AG09309 (cell line): ENCODE data around the gene NT5C1A.

Source experiments
- DNase-seq: peaks from one replicate; pipeline ENCODE4 v3.0.0-alpha.2; 2010; ENCODE audit warnings: low read depth
- H3K4me3 ChIP-seq: 2 replicates; pipeline ENCODE4 v1.5.1; 2011; ENCODE audit warnings: mild to moderate bottlenecking, low read depth, low read length, moderate library complexity; ENCODE audit not compliant: control insufficient read depth
- CTCF ChIP-seq: IDR thresholded peaks from 2 replicates; pipeline ENCODE4 v1.5.1; 2011; ENCODE audit warnings: mild to moderate bottlenecking, low read depth, low read length, inconsistent platforms; ENCODE audit not compliant: insufficient read depth, control insufficient read depth; ENCODE audit errors: missing control alignments

The NT5C1A gene

DNA sequence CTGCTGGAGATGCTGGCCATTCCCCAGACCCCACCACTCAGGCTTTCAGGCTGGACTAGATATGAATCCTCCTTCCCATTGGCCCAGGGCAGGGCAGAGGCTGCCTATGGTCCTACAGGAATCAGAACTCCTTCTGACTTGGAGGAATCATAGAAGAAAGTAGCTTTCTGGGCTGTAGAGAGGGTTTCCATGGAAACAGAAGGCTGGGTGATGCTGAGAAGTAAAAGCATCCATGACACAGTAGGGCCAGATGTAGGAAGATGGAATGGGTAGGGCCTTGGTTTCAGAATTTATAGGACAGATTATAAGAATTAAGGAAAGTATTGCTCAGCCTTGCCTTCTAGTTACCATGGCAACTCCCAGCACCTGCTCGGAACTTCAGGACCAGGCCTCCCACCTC lies 9.0 kb downstream of the NT5C1A start:
- H3K4me3 ChIP-seq = no peak overlapping the region
- no peak for DNase-seq
- no peak for TF ChIP-seq CTCF

- TF ChIP-seq CTCF = no peak
- DNase-seq = no peak
- H3K4me3 ChIP-seq = no peak overlapping the region
These were observed 12.4 kb downstream of the NT5C1A start for GRCh38 chr1:39659538-39659937.

- DNase-seq = no peak
- no peak overlapping the region for H3K4me3 ChIP-seq
- TF ChIP-seq CTCF = no peak
These were observed 12.8 kb downstream of the NT5C1A start for GRCh38 chr1:39659110-39659509.

GRCh38 chr1:39657923-39658485 lies 13.9 kb downstream of the NT5C1A start:
- TF ChIP-seq CTCF = peak; percentile 76
- H3K4me3 ChIP-seq = no peak overlapping the region
- no peak for DNase-seq

DNA sequence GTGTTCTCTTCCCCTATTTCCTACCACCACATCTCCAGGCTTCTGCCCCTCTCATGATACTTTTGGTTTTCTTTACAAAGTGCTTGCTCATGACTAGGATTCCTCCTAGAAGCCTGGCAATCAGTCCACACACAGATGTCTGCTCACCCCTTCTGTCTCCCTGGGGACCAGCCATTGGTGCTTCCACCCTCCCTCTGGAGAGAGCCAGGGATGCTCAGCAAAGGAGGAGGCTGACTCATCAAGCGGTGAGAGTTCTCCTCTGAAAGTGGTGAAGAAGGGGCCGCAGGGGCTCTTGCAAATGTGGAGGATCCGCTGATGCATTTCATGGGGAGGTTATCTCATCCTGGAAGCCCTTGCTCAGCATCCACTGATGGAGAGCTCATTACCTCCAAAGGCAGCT lies 14.5 kb downstream of the NT5C1A start:
- no peak overlapping the region for H3K4me3 ChIP-seq
- no peak for DNase-seq
- no peak for TF ChIP-seq CTCF

DNA sequence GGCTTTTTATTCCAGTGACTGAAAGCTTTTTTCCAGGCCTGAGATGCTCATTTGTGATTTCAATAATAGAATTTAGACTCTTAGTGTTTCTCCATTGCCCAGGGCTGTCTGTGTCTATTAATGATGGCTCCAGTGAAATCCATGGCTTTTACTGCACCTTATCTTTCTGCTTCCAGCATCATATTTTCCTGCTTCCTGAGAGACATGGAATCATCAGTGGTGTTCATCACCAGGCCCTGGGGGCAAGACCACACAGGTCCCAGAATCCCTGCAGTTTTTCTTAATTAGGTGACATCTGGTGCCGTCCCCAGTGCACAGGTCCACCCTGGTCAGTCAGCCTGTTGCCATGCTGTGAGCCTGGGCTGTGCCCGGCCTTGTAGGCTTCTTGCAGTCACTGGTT lies 15.5 kb downstream of the NT5C1A start:
- no peak for DNase-seq
- TF ChIP-seq CTCF = no peak
- H3K4me3 ChIP-seq = no peak overlapping the region

GRCh38 chr1:39655578-39656268 lies 16.2 kb downstream of the NT5C1A start:
- H3K4me3 ChIP-seq = no peak overlapping the region
- DNase-seq = no peak
- TF ChIP-seq CTCF = no peak
